Activated CD4-positive, alpha-beta T cell treated with anti-CD3 and anti-CD28 coated beads, Interleukin-2, Interleukin-6, amounts not matched to agents 100 ng/mL and 50 ng/mL, durations not matched to agents 16 hours and 8 hours (primary cell): ENCODE data around the gene NOS1AP.
"Not testable (repeated sequence)": the region's sequence is repeated elsewhere in the genome, so short reads cannot be mapped to it uniquely, and the experiment has no call there.

ENCODE experiments used
- DNase-seq: peaks from one replicate; pipeline ENCODE4 v3.0.0-alpha.2; 2020

The NOS1AP gene

GRCh38 chr1:162069334-162070093, at the start of gene NOS1AP:
NOS1AP (plus strand) TSS chr1:162069691; CDS start chr1:162070178, 487 bp downstream.
- peak; percentile 83 for DNase-seq

- no peak for DNase-seq
Measured at GRCh38 chr1:162020150-162020549, 49.3 kb upstream of the NOS1AP start.

GRCh38 chr1:162021124-162021523, 48.4 kb upstream of the NOS1AP start:
- DNase-seq = no peak

GRCh38 chr1:162022626-162023025, 46.9 kb upstream of the NOS1AP start:
- DNase-seq = no peak

GRCh38 chr1:162023181-162023546, 46.3 kb upstream of the NOS1AP start:
- no peak for DNase-seq

- peak; percentile 57 for DNase-seq
Measured at GRCh38 chr1:162023547-162024501, 45.7 kb upstream of the NOS1AP start, which contains the start of gene OLFML2B. OLFML2B (minus strand) TSS chr1:162023869; CDS start chr1:162023430, 439 bp downstream.

- DNase-seq = no peak
Measured at GRCh38 chr1:162025541-162025940, 44.0 kb upstream of the NOS1AP start.

- DNase-seq = no peak
Measured at GRCh38 chr1:162026881-162027280, 42.6 kb upstream of the NOS1AP start.

- DNase-seq = no peak
Measured at GRCh38 chr1:162028726-162029125, 40.8 kb upstream of the NOS1AP start.

- DNase-seq = no peak
Measured at GRCh38 chr1:162029157-162029556, 40.3 kb upstream of the NOS1AP start.

GRCh38 chr1:162030759-162031280, 38.7 kb upstream of the NOS1AP start:
- no peak for DNase-seq

GRCh38 chr1:162033428-162033827, 36.1 kb upstream of the NOS1AP start:
- no peak for DNase-seq

- DNase-seq = no peak
Measured at GRCh38 chr1:162035241-162035640, 34.2 kb upstream of the NOS1AP start.

GRCh38 chr1:162036163-162036562, 33.3 kb upstream of the NOS1AP start:
- no peak for DNase-seq

- DNase-seq = no peak
Measured at GRCh38 chr1:162038624-162039023, 30.9 kb upstream of the NOS1AP start.

GRCh38 chr1:162040001-162040400, 29.5 kb upstream of the NOS1AP start:
- DNase-seq = no peak

GRCh38 chr1:162040657-162041056, 28.8 kb upstream of the NOS1AP start:
- no peak for DNase-seq

GRCh38 chr1:162042361-162042760, 27.1 kb upstream of the NOS1AP start:
- DNase-seq = no peak

GRCh38 chr1:162046921-162047320, 22.6 kb upstream of the NOS1AP start:
- DNase-seq = no peak

- DNase-seq = not testable (repeated sequence)
Measured at GRCh38 chr1:162053949-162054348, 15.5 kb upstream of the NOS1AP start.

- no peak for DNase-seq
Measured at GRCh38 chr1:162055062-162055461, 14.4 kb upstream of the NOS1AP start.

GRCh38 chr1:162056043-162056442, 13.4 kb upstream of the NOS1AP start:
- peak; percentile 56 for DNase-seq

GRCh38 chr1:162056579-162056978, 12.9 kb upstream of the NOS1AP start:
- DNase-seq = no peak

GRCh38 chr1:162059721-162060120, 9.8 kb upstream of the NOS1AP start:
- DNase-seq = no peak
